Karpas-422 (cell line): Measurements from ENCODE around the gene SLC4A11. TPM values are rescaled to one million over a fixed set of nuclear protein-coding genes. Genes with fewer than 3 reads are reported as not detected.

Source experiments
- DNase-seq: peaks from one replicate; pipeline ENCODE4 v3.0.0-alpha.2; 2015
- H2AFZ ChIP-seq: fragments of 200-600 bp; sonication (generic); 2 replicates; pipeline ENCODE4 v1.6.1; 2014; ENCODE audit warnings: antibody characterized with exemption, low read length, mixed read lengths
- H3K27ac ChIP-seq: fragments of 200-600 bp; sonication (generic); 2 replicates; pipeline ENCODE4 v1.5.1; 2014; ENCODE audit warnings: mild to moderate bottlenecking, low read length, moderate library complexity
- H3K27me3 ChIP-seq: fragments of 200-600 bp; sonication (generic); 2 replicates; pipeline ENCODE4 v1.6.1; 2014; ENCODE audit warnings: low read length, mixed read lengths
- H3K36me3 ChIP-seq: fragments of 200-600 bp; sonication (generic); 2 replicates; pipeline ENCODE4 v1.6.1; 2014; ENCODE audit warnings: low read length, mixed read lengths; ENCODE audit not compliant: insufficient read depth
- H3K4me1 ChIP-seq: fragments of 200-600 bp; sonication (generic); 2 replicates; pipeline ENCODE4 v1.6.1; 2014; ENCODE audit warnings: mild to moderate bottlenecking, low read length, mixed read lengths
- H3K4me2 ChIP-seq: fragments of 200-600 bp; sonication (generic); 2 replicates; pipeline ENCODE4 v1.6.1; 2014; ENCODE audit warnings: low read length, low read depth, mild to moderate bottlenecking; ENCODE audit not compliant: poor library complexity, severe bottlenecking
- H3K4me3 ChIP-seq: fragments of 200-600 bp; sonication (generic); 2 replicates; pipeline ENCODE4 v1.5.1; 2014; ENCODE audit warnings: mild to moderate bottlenecking, antibody characterized with exemption, low read length, mixed read lengths
- H3K79me2 ChIP-seq: fragments of 200-600 bp; sonication (generic); 2 replicates; pipeline ENCODE4 v1.6.1; 2014; ENCODE audit warnings: mild to moderate bottlenecking, low read length, mixed read lengths
- H3K9ac ChIP-seq: fragments of 200-600 bp; sonication (generic); 2 replicates; pipeline ENCODE4 v1.6.0; 2014; ENCODE audit warnings: low read length
- H3K9me2 ChIP-seq: fragments of 200-600 bp; sonication (generic), shearing (Covaris generic); replicated peaks from 2 replicates; pipeline ENCODE4 v1.6.0; 2014; ENCODE audit warnings: mild to moderate bottlenecking, low read length, moderate library complexity; ENCODE audit not compliant: insufficient read depth
- H3K9me3 ChIP-seq: fragments of 300-700, 200-600 bp; sonication (generic); 2 replicates; pipeline ENCODE4 v1.6.1; 2014; ENCODE audit warnings: low read length, mixed read lengths
- H4K20me1 ChIP-seq: fragments of 200-600 bp; sonication (generic); 2 replicates; pipeline ENCODE4 v1.6.1; 2014; ENCODE audit warnings: mild to moderate bottlenecking, antibody characterized with exemption, low read length, low read depth; ENCODE audit not compliant: insufficient read depth
- total RNA-seq: library from RNA; depleted of rRNA; stranded (reverse); fragments of >200 nt; shearing (Covaris generic); gene quantifications from 2 replicates; pipeline ENCODE4 v1.2.3, GENCODE V29; 2014; ENCODE audit warnings: low replicate concordance

The SLC4A11 gene
- total RNA-seq, 1 experiment from 2014 or later = 0.60 TPM

DNA sequence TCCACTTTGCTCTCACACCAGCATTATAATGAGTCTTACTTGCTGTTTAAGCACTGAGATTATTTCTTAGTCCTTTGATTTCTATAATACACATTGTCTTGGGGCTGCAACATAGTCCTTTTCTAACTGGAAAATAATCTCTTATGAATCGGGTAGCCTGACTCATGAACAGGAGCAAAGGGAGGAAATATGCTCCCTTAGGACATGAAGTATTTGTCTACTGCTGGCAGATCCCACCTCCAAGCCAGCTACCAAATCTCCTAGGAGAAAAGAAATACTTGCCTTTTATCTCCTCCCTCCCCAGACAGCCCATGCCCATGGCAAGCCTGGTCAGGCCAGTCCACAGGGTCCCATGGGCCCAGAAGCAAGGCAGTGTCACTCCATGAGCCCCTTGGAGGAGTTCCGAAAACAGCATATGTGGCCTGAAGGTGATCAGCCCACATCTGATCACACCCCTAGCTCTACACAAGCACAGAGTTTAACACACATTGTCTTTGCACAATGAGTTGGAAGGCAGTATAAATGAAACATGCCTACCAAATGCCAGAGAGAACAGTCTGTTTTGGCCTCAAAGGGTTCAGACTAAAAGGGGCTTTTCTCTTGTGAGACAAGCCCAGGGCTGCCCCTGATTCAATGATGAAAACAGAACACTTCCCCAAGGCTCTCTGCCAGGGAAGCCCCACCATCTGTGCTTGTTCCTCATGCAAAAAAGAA, 37.1 kb upstream of the SLC4A11 start:
- no peaks in the 10 kb centered on the region for H4K20me1 ChIP-seq
- H3K9ac ChIP-seq = no peak overlapping the region
- no peak overlapping the region for H3K4me3 ChIP-seq
- no peak overlapping the region for H2AFZ ChIP-seq
- no peaks in the 10 kb centered on the region for H3K79me2 ChIP-seq
- H3K27me3 ChIP-seq = no peaks in the 10 kb centered on the region
- H3K36me3 ChIP-seq = no peaks in the 10 kb centered on the region
- no peak overlapping the region for H3K4me2 ChIP-seq
- no peaks in the 10 kb centered on the region for H3K9me2 ChIP-seq
- no peaks in the 10 kb centered on the region for H3K4me1 ChIP-seq
- no peak for DNase-seq
- no peaks in the 10 kb centered on the region for H3K9me3 ChIP-seq
- H3K27ac ChIP-seq = no peak overlapping the region

DNA sequence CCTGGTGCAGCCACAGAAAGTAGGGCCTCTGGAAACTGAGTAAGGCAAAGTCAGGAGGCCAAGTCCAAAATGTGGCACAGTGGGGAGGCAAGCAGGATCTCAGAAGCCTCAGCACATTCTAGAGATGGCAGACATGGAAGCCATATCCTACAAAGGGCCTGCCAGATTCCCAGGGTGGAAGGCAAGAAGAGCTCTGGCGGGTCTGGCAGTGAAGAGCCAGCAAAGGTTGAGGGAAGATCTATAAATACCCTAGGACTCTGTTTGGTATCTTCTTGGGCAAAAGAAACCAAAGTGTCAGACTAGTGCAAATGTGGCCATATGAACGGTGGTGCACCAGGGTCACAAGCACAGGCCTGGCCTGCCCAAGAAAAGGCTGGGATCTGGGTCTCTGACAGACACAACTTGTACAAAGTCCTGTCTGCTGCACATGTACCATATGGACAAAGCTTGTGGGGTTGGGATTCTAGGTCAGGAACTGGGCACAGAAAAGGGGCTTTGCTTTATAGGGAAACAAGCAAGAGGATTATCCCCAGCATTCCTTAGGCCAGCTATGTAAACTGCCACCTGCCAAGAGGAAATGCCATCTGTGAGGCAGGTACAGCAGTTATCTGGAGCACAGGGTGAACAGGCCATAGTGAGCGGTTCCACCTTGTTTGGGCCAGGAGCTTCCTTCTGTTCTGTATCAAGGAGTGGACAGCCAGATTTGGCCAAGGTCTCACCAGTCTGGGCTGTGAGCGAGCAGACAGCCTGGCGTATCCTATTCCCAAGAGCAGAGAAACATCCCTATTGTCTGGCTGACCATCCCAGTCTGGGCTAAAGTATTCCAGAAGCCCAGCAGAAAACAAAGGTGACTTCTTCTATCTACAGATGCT, 36.3 kb upstream of the SLC4A11 start:
- no peak overlapping the region for H2AFZ ChIP-seq
- H3K4me3 ChIP-seq = no peak overlapping the region
- H3K9ac ChIP-seq = no peak overlapping the region
- no peaks in the 10 kb centered on the region for H3K4me1 ChIP-seq
- H4K20me1 ChIP-seq = no peaks in the 10 kb centered on the region
- H3K79me2 ChIP-seq = no peaks in the 10 kb centered on the region
- H3K9me2 ChIP-seq = no peaks in the 10 kb centered on the region
- H3K27ac ChIP-seq = no peak overlapping the region
- no peak for DNase-seq
- H3K4me2 ChIP-seq = no peak overlapping the region
- no peaks in the 10 kb centered on the region for H3K27me3 ChIP-seq
- no peaks in the 10 kb centered on the region for H3K9me3 ChIP-seq
- H3K36me3 ChIP-seq = no peaks in the 10 kb centered on the region

DNA sequence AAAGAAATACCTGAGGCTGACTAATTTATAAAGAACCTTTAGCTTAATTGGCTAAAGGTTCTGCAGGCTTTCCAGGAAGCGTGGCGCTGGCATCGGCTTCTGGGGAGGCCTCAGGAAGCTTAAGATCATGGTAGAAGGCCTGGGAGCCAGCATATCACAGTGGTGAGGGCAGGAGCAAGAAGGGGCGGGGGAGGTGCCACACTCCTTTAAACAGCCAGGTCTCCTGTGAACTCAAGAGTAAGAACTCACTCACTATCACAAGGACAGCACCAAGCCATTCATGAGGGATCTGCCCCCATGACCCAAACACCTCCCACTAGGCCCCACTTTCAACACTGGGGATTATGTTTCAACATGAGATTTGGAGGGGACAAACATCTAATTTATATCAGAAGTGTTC, 34.4 kb upstream of the SLC4A11 start:
- Histone ChIP-seq H3K4me3 (no peak overlapping the region), H3K9me3 (no peaks in the 10 kb centered on the region), H3K4me2 (no peak overlapping the region), H4K20me1 (no peaks in the 10 kb centered on the region), H3K4me1 (no peaks in the 10 kb centered on the region), H3K79me2 (no peaks in the 10 kb centered on the region), H2AFZ (no peak overlapping the region), H3K27ac (no peak overlapping the region), H3K27me3 (no peaks in the 10 kb centered on the region), H3K9me2 (no peaks in the 10 kb centered on the region), H3K36me3 (no peaks in the 10 kb centered on the region), H3K9ac (no peak overlapping the region)
- DNase-seq = no peak

DNA sequence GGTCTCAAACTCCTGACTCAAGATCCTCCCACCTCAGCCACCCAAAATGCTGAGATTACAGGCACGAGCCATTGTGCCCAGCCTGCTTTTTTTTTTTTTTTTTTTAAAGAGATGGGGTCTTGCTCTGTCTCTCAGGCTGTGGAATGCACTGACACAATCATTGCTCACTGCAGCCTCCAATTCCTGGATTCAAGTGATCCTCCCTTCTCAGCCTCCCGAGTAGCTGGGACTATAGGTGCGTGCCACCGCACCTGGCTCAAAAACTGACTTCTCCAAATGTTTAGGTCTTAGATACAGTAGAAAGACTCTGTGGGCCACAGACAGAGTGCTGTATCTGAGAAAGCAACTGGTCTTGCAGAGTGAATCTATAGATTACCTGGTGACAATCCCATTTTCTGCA, 31.1 kb upstream of the SLC4A11 start:
- Histone ChIP-seq H3K36me3 (no peaks in the 10 kb centered on the region), H3K9me2 (no peaks in the 10 kb centered on the region), H3K9ac (no peak overlapping the region), H3K4me2 (no peak overlapping the region), H3K4me3 (no peak overlapping the region), H3K27ac (no peak overlapping the region), H3K27me3 (no peaks in the 10 kb centered on the region), H4K20me1 (no peaks in the 10 kb centered on the region), H3K9me3 (no peaks in the 10 kb centered on the region), H2AFZ (no peak overlapping the region), H3K79me2 (no peaks in the 10 kb centered on the region), H3K4me1 (no peaks in the 10 kb centered on the region)
- DNase-seq = no peak

DNA sequence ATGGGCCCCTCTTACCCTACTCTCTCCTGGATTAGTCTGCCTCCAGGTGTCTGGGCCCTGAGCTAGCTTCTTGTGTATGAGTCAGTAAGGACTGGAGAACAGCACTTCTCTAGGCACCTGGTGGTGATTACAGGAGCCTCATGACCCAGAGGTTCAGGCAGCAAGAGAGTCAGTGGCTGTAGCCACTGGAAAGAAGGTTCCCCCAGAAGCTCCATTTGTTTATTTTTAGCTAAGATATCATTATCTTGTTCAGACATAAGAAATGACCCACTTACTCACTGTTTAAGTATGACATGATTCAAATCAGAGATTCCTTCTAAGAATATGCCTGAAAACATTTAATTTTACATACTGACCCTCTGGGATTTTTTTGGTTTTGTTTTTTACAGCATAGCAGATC, 23.6 kb upstream of the SLC4A11 start:
- DNase-seq = no peak
- no peak overlapping the region for H3K9ac ChIP-seq
- H3K4me2 ChIP-seq = no peak overlapping the region
- no peak overlapping the region for H3K4me3 ChIP-seq
- H2AFZ ChIP-seq = no peak overlapping the region
- H3K9me2 ChIP-seq = no peaks in the 10 kb centered on the region
- H3K36me3 ChIP-seq = no peaks in the 10 kb centered on the region
- H3K27me3 ChIP-seq = no peaks in the 10 kb centered on the region
- H3K4me1 ChIP-seq = no peaks in the 10 kb centered on the region
- no peaks in the 10 kb centered on the region for H4K20me1 ChIP-seq
- no peaks in the 10 kb centered on the region for H3K79me2 ChIP-seq
- H3K27ac ChIP-seq = no peak overlapping the region
- no peaks in the 10 kb centered on the region for H3K9me3 ChIP-seq

DNA sequence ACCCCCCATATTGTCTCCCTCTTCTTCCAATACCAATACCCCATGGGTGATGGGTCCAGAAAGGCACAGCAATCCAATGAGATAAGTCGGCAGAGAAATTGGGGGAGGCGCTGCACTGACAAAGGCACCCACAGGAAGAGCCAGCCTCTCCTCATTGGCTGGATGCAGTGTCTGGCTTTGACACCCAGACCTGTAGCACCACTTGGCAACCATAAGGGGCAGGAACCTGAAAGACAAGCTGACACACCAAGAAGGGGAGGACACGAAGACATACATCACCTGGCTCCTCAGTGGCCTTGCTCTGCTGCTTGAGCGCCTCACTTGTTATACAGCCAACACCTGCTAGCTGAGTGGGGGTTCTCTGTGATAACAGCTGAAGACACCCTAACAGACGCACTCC, 19.4 kb upstream of the SLC4A11 start:
- no peaks in the 10 kb centered on the region for H3K36me3 ChIP-seq
- H2AFZ ChIP-seq = no peak overlapping the region
- no peaks in the 10 kb centered on the region for H3K9me2 ChIP-seq
- H3K27me3 ChIP-seq = no peaks in the 10 kb centered on the region
- H3K27ac ChIP-seq = no peak overlapping the region
- no peak overlapping the region for H3K4me2 ChIP-seq
- no peaks in the 10 kb centered on the region for H4K20me1 ChIP-seq
- H3K4me1 ChIP-seq = no peaks in the 10 kb centered on the region
- no peak overlapping the region for H3K4me3 ChIP-seq
- H3K9ac ChIP-seq = no peak overlapping the region
- H3K79me2 ChIP-seq = no peaks in the 10 kb centered on the region
- no peaks in the 10 kb centered on the region for H3K9me3 ChIP-seq
- no peak for DNase-seq

DNA sequence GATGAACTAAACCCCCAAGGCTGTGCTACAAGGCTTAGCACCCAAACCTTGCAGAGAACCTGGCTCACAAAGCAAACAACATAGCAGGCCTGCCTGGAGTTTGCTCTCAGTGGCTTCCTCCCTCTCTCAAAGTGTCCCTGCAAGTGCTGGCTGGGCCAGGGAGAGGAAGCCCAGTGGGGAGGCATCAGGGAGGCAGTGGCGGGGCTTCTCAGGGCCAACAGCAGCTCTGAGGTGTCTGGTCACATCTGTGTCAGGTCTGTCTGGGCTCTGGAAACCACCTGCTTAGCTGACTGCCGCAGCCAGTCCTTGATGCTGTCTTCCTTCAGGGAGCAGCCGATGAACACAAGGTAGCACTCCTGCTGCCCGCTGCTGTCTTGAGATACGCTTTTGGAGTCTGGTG, 16.7 kb upstream of the SLC4A11 start:
- no peaks in the 10 kb centered on the region for H3K9me3 ChIP-seq
- no peaks in the 10 kb centered on the region for H4K20me1 ChIP-seq
- H3K4me1 ChIP-seq = no peaks in the 10 kb centered on the region
- no peak overlapping the region for H3K4me3 ChIP-seq
- no peaks in the 10 kb centered on the region for H3K9me2 ChIP-seq
- no peaks in the 10 kb centered on the region for H3K27me3 ChIP-seq
- H3K27ac ChIP-seq = no peak overlapping the region
- H3K36me3 ChIP-seq = no peaks in the 10 kb centered on the region
- no peak for DNase-seq
- H3K9ac ChIP-seq = no peak overlapping the region
- H3K4me2 ChIP-seq = no peak overlapping the region
- no peaks in the 10 kb centered on the region for H3K79me2 ChIP-seq
- H2AFZ ChIP-seq = no peak overlapping the region

DNA sequence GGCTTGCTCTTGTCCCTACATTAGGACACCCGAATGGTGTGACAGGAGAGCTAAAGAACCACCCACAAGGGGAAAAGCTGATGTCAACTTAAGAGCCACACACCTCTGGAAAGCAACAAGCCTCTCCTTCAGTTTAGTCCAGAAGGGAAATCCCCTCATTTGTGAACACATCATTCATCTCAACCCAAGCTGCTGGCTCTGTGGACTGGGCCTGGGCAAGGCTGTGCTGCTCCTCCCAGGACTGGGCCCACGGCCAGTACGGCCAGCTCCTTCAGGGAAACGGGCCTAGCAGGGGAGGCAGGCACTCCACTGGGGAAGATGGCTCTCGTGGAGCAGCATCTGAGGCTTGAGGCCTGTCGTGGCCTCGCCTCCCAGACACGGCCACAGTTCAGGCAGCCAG, 12.8 kb upstream of the SLC4A11 start:
- Histone ChIP-seq H2AFZ (no peak overlapping the region), H3K27ac (no peak overlapping the region), H4K20me1 (no peaks in the 10 kb centered on the region), H3K36me3 (no peaks in the 10 kb centered on the region), H3K4me2 (no peak overlapping the region), H3K27me3 (no peaks in the 10 kb centered on the region), H3K4me3 (no peak overlapping the region), H3K9me2 (no peaks in the 10 kb centered on the region), H3K9me3 (no peaks in the 10 kb centered on the region), H3K9ac (no peak overlapping the region), H3K79me2 (no peaks in the 10 kb centered on the region), H3K4me1 (peaks cover 8% of the 10 kb centered on the region)
- no peak for DNase-seq
